GM18517 (cell line): ENCODE measurements around the gene RAB23.
"Not testable (repeated sequence)": the region's sequence is repeated elsewhere in the genome, so short reads cannot be mapped to it uniquely, and the experiment has no call there.

Experiments used
- ATAC-seq: cut with Tn5 transposase; IDR thresholded peaks from one replicate; pipeline ENCODE4 v1.9.1; 2021; ENCODE audit warnings: mild to moderate bottlenecking, moderate library complexity; ENCODE audit not compliant: unreplicated experiment

RAB23 gene

DNA sequence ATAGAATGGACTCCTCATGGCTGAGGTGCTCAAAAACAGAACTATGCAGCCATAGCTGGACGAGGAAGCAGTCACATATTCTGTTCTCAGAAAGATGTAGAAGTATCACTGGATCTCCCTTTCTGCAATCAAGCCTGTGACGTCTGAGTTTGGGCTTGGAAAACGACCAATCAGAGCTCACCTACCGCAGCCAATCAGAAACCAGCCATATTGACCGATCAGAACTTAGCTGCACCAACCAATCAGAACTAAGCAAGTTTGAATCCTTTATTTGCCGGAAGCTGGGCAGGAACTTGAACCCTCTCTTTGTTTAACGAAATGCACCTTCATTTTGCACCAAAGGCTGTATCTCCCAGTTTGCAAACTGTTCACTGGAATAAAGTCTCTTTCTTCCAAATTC is 21.8 kb upstream of the RAB23 start:
- no peak for ATAC-seq

DNA sequence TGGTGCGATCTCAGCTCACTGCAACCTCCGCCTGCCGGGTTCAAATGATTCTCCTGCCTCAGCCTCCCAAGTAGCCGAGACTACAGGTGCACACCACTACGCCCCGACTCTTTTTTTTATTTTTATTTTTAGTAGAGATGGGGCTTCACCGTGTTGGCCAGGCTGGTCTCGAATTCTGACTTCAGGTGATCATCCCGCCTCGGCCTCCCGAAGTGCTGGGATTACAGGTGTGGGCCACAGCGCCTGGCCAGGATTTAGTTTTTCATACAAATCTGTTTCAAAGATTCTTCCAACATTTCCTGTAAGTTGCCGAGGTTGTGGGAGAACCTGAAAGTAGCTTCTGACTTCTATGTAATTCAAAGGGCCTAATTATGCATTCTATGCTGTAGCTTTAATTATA is 21.4 kb upstream of the RAB23 start:
- not testable (repeated sequence) for ATAC-seq

DNA sequence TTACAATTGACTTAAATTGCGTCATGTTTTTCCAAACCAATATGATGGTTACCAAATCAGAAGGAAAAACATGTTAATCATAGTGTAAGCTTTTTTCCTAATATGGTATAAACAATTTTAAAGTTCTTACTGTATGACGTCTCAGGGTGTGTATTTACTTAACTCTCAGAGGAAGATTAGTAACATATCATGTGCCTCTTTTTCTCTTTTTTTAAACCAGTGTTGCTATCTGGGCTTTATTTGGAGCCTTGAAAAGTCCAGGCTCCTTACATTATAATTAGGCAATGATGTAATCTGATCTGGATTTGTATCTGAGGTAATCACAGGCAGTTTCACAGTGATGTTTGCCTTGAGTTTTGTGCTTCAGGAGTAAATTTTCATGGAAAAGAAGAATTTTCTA is 20.4 kb upstream of the RAB23 start:
- ATAC-seq, result no peak

DNA sequence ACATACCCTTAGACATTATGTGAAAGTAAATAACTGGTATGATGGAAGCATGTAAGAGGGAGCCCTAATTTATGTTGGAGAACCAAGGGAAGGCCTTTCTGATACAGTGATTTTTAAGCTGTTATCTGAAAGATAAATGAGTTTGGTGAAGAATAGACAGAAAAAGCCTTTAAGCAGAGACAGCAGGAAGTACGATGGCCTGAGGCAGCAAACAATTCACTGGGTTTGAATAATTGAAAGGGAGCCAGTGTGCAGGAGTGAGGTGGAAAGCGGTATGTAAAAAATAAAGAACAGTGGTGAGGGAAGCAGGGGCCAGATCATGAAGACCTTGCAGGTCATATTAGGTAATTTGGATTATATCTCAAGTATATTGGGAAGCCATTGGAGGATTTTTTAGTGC is 4.1 kb upstream of the RAB23 start:
- ATAC-seq, result no peak

GRCh38 chr6:57224769-57225515 is 2.8 kb upstream of the RAB23 start:
- ATAC-seq, result no peak

DNA sequence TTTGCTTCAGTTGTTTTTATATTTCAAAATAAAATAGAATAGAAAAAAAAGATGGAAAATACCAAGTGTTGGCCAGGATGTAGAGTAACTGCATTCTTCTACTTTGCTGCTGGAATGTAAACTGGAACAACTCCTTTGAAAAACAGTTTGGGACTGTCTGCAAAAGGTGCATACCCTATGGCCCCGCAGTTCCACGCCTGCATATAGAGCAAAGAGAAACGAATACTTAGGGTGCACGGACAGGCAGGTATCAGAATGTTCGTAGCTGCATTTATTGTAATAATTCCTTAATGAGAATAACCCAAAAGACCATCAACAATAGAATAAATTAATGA is 603 bp upstream of the RAB23 start:
- no peak for ATAC-seq

DNA sequence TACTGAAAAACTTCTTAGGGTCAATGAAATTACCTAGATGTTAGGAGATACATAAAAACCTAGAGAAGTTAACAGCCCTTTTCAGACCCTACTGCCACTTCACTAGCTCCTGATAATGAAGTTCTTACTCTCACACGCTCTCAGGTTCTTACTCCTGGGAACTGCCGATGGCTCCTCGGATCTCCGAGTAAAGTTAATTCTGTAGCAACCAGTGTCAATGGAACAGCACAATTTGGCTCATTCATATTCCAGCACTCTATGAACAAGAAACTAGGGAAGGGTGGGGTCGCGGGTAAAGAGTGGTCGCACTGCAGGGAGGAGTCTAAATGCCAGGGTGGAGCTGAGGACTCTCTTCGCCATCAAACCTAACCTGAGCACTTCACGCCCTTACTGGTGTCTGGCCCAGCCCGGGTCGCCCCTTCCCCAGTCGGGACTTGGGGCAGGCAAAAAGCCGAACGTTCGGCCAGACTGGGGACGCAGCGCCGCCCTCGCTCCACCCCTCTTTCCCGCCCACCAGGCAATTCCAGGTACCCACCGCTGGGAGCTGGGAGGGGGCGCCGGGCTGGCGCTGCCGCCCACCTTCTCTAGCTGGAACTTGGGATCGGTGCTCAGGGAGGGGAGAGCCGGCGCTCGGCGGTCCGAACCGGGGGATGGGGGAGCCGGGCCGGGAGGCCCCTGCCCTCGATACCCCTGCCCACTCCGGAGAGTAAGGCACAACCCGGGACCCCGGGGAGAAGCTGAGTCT is 744 bp downstream of the RAB23 start:
- peak; percentile 39 for ATAC-seq

- ATAC-seq, result no peak
Observed at GRCh38 chr6:57220083-57220703, 1.9 kb downstream of the RAB23 start.

DNA sequence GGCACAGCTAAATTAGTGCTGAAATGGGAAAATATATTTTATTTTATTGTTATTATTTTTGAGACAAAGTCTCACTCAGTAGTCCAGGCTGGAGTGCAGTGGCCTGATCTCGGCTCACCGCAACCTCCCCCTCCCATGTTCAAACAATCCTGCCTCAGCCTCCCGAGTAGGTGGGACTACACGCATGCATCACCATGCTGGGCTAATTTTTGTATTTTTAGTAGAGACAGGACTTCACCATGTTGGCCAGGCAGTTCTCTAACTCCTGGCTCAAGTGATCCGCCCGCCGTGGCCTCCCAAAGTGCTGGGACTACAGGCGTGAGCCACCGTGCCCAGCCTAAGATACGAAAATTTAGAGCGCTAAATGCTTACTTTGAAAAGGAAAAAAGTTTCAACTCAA is 4.8 kb downstream of the RAB23 start:
- no peak for ATAC-seq

- no peak for ATAC-seq
Observed at GRCh38 chr6:57216235-57217101, 5.6 kb downstream of the RAB23 start.

GRCh38 chr6:57215260-57215659 is 6.8 kb downstream of the RAB23 start:
- no peak for ATAC-seq

DNA sequence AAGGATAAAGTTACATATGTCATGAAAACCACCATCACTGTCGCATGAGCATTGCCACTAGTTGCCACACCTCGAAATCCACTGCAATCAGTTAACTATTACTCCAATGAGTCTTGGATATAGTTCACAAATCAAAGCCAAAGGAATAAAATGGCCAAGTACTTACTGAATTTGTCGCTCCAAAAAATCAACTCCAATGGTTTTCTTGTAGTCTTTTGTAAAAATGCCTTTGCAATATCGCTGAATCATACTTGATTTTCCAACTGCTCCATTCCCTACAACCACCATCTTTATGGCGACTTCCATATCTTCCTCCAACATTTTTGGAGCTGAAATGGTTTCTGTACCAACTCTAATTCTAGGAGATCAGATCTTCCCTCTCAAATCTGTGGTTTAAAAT is 12.0 kb downstream of the RAB23 start:
- ATAC-seq, result no peak

DNA sequence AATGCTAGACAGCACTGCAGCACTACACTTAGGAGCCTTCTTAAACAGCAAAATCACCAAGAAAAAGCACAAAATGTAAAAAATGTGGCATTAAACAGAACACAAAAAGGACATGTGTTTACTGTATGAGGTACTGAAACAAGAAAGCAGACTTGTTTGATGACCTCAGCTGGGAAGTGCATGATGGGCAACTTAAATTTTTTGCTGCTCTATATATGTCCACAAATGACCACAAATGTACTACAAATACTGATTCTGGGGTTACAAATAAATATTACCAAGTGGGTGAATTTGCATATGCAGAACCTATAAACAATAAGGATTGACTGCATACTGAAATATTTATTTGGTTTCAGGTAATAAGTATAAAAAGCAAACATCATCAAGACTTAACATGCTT is 13.1 kb downstream of the RAB23 start:
- no peak for ATAC-seq

DNA sequence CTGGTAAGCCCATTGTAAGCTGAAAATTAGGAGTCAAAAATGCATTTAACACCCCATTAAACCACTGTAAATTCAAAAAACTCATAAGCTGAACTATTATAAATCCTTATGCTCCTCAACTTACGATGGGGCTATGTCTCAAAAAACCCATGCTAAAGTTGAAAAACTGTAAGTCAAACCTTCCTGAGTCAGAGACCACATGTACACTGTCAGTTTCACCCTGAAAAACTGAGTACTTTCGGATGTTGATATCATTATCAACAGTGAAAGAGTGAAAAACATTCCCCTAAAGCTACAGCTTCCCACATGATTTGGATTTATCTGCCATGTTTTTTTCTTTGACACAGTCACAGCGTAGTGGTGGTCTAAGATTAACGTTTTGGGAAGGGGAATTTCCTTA is 14.2 kb downstream of the RAB23 start:
- ATAC-seq, result no peak

- no peak for ATAC-seq
Observed at GRCh38 chr6:57207141-57207540, 15.0 kb downstream of the RAB23 start.

DNA sequence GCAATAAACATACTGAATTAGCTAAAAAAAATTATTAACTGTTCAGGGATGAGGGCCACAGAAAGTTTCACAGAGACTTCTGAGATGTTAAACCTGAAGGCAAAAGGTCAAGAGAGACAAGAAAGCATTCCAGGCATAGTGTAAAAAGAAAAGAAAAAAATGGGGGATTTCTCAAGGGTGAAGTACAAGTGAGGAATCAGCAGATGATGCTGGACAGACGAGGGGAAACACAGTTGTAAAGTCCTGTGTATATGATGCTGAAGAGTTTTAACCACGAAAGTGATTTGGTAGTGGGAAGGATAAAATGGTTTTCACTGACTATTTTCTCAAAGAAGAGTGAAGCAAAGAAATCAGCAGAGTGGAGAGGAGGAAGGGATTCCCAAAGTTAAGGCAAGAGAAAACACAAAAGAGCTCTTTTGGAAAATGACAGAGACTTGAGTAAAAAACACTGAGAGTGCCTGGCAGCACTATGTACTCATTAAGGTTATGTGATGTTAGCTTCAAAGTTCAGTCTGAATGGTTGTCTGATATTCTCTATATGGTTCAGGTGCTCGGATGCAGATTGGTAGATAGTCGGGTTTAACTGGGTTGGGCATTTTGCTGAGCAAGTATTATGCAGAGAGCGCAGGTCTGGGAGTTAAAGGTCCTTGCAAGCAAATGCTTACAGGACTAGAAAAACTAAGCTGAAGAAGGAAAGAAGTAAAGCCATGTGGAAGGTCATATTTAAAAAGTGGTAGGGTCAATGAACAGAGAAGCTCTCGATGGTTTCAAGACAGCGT is 16.4 kb downstream of the RAB23 start:
- ATAC-seq, result no peak

- no peak for ATAC-seq
Observed at GRCh38 chr6:57201718-57202117, 20.4 kb downstream of the RAB23 start.

- no peak for ATAC-seq
Observed at GRCh38 chr6:57198926-57199636, 23.0 kb downstream of the RAB23 start.

DNA sequence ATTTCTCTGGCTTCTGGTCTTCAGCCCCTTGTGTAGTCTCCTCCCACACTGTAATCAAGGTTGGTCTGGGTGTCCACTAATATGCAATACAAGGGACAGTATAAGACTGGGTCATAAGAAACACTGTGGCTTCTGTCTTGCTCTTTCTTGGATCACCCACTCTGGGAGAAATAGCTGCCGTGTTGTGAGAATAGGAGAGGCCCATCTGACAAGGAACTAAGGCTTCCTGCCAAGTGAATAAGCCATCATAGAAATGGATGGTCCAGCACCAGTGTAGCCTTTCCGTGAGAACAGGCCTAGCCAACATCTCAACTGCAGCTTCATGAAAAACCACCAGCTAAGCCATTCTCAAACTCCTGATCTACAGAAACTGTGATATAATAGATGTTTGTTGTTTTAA is 26.6 kb downstream of the RAB23 start:
- ATAC-seq, result no peak

DNA sequence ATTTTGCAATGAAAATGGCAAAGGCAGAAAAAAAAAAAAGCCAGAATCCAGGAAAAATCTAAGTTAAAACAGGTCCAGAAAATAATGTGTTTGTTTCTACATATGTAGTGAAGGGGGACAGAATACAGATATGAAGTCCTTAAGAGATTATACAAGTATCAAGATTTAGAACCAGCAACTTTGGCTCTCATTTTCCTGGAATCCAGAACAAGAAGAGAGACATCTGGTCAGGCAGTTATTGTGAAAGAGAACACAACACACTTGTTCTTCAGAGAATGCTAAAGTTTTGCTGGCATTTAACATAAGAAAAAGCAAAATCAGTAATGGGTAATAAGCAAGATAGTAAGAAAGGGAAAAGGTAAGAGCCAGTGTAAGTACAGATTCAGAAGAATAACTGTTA is 28.9 kb downstream of the RAB23 start:
- no peak for ATAC-seq
